Measurements from ENCODE around the gene LUC7L3. TPM values are rescaled to one million over a fixed set of nuclear protein-coding genes. Genes with fewer than 3 reads are reported as not detected.

LUC7L3 gene
- total and polyA plus RNA-seq, 2 of the 13 experiments (the other 11 are each of a cell fraction or from before 2014, with no cell fraction given), result 108 to 120 TPM

DNA sequence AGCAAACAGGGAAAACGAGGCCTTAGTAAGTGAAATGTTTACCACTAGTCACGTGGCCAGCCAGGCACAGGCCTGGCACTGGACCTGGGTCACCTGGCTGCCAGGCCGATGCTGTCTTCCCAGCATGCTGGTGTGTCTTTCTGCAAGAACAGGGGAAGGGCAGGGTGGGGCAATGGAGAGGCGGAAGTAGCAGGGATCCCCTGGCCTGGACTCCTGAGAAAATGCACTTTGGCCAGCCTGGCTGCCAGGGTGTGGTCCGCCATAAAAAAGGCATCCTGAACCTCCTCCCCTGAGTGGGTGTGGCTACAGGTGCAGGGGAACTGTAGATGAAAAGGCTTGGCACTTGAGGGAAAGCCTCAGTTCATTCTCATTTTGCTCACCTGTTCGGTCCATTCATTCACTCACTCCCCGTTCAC is 49.0 kb downstream of the LUC7L3 start (continued):
- TF ChIP-seq, protein P1, sequence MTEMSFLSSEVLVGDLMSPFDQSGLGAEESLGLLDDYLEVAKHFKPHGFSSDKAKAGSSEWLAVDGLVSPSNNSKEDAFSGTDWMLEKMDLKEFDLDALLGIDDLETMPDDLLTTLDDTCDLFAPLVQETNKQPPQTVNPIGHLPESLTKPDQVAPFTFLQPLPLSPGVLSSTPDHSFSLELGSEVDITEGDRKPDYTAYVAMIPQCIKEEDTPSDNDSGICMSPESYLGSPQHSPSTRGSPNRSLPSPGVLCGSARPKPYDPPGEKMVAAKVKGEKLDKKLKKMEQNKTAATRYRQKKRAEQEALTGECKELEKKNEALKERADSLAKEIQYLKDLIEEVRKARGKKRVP (CRISPR knock-in tag; IDR thresholded peaks at IDR 0.05), result no peak
- TF ChIP-seq ZNF205 (CRISPR knock-in tag; IDR thresholded peaks at IDR 0.05) (no peak), SRSF9 (IDR thresholded peaks at IDR 0.05; ENCODE audit: borderline replicate concordance, insufficient read depth, low read depth, low read length, poor library complexity, severe bottlenecking) (no peak), ZBTB1 (CRISPR knock-in tag; IDR thresholded peaks at IDR 0.05; ENCODE audit: borderline replicate concordance) (no peak), NONO (IDR thresholded peaks at IDR 0.05) (no peak), NONO (CRISPR knock-in tag; conservative IDR thresholded peaks at IDR 0.05) (no peak), ZNF839 (CRISPR knock-in tag; IDR thresholded peaks at IDR 0.05; ENCODE audit: borderline replicate concordance) (no peak), ZNF883 (CRISPR knock-in tag; IDR thresholded peaks at IDR 0.05; ENCODE audit: not compliant biosample characterization) (peak; percentile 41), POGZ (CRISPR knock-in tag; IDR thresholded peaks at IDR 0.05) (no peak), NFIB (CRISPR knock-in tag; IDR thresholded peaks at IDR 0.05; ENCODE audit: borderline replicate concordance) (no peak), TBX2 (CRISPR knock-in tag; IDR thresholded peaks at IDR 0.05; ENCODE audit: borderline replicate concordance) (no peak), RFX5 (IDR thresholded peaks at IDR 0.05; ENCODE audit: low read depth, low read length) (no peak), ZNF468 (CRISPR knock-in tag; IDR thresholded peaks at IDR 0.05) (no peak), ZNF30 (CRISPR knock-in tag; IDR thresholded peaks at IDR 0.05) (no peak), ELF3 (CRISPR knock-in tag; IDR thresholded peaks at IDR 0.05) (peak; percentile 90), FOXO1 (CRISPR knock-in tag; IDR thresholded peaks at IDR 0.05) (no peak), ZNF776 (CRISPR knock-in tag; IDR thresholded peaks at IDR 0.05) (no peak)
- TF ChIP-seq, protein P2, sequence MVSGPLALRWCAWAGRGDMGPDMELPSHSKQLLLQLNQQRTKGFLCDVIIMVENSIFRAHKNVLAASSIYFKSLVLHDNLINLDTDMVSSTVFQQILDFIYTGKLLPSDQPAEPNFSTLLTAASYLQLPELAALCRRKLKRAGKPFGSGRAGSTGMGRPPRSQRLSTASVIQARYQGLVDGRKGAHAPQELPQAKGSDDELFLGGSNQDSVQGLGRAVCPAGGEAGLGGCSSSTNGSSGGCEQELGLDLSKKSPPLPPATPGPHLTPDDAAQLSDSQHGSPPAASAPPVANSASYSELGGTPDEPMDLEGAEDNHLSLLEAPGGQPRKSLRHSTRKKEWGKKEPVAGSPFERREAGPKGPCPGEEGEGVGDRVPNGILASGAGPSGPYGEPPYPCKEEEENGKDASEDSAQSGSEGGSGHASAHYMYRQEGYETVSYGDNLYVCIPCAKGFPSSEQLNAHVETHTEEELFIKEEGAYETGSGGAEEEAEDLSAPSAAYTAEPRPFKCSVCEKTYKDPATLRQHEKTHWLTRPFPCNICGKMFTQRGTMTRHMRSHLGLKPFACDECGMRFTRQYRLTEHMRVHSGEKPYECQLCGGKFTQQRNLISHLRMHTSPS (CRISPR knock-in tag; IDR thresholded peaks at IDR 0.05; ENCODE audit: low read depth), result peak; percentile 50; the same call in 1 of the 2 replicates
- TF ChIP-seq, protein P3, sequence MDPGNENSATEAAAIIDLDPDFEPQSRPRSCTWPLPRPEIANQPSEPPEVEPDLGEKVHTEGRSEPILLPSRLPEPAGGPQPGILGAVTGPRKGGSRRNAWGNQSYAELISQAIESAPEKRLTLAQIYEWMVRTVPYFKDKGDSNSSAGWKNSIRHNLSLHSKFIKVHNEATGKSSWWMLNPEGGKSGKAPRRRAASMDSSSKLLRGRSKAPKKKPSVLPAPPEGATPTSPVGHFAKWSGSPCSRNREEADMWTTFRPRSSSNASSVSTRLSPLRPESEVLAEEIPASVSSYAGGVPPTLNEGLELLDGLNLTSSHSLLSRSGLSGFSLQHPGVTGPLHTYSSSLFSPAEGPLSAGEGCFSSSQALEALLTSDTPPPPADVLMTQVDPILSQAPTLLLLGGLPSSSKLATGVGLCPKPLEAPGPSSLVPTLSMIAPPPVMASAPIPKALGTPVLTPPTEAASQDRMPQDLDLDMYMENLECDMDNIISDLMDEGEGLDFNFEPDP (CRISPR knock-in tag; conservative IDR thresholded peaks at IDR 0.05), result 0 out of 2 replicates have a peak, but pooled peaks have one; percentile 76
- TF ChIP-seq, protein P4, sequence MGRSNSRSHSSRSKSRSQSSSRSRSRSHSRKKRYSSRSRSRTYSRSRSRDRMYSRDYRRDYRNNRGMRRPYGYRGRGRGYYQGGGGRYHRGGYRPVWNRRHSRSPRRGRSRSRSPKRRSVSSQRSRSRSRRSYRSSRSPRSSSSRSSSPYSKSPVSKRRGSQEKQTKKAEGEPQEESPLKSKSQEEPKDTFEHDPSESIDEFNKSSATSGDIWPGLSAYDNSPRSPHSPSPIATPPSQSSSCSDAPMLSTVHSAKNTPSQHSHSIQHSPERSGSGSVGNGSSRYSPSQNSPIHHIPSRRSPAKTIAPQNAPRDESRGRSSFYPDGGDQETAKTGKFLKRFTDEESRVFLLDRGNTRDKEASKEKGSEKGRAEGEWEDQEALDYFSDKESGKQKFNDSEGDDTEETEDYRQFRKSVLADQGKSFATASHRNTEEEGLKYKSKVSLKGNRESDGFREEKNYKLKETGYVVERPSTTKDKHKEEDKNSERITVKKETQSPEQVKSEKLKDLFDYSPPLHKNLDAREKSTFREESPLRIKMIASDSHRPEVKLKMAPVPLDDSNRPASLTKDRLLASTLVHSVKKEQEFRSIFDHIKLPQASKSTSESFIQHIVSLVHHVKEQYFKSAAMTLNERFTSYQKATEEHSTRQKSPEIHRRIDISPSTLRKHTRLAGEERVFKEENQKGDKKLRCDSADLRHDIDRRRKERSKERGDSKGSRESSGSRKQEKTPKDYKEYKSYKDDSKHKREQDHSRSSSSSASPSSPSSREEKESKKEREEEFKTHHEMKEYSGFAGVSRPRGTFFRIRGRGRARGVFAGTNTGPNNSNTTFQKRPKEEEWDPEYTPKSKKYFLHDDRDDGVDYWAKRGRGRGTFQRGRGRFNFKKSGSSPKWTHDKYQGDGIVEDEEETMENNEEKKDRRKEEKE (IDR thresholded peaks at IDR 0.05), result no peak
- TF ChIP-seq, protein P5, sequence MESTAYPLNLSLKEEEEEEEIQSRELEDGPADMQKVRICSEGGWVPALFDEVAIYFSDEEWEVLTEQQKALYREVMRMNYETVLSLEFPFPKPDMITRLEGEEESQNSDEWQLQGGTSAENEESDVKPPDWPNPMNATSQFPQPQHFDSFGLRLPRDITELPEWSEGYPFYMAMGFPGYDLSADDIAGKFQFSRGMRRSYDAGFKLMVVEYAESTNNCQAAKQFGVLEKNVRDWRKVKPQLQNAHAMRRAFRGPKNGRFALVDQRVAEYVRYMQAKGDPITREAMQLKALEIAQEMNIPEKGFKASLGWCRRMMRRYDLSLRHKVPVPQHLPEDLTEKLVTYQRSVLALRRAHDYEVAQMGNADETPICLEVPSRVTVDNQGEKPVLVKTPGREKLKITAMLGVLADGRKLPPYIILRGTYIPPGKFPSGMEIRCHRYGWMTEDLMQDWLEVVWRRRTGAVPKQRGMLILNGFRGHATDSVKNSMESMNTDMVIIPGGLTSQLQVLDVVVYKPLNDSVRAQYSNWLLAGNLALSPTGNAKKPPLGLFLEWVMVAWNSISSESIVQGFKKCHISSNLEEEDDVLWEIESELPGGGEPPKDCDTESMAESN (CRISPR knock-in tag; conservative IDR thresholded peaks at IDR 0.05), result no peak
